GM18505 (cell line): ENCODE data around the gene PLCL2.

Experiments used
- ATAC-seq: cut with Tn5 transposase; IDR thresholded peaks from one replicate; pipeline ENCODE4 v1.9.1; 2021; ENCODE audit not compliant: unreplicated experiment
- POLR2A ChIP-seq: IDR thresholded peaks from 4 replicates; pipeline ENCODE4 v1.6.1; 2011; ENCODE audit warnings: borderline replicate concordance; ENCODE audit not compliant: insufficient read depth, insufficient read length; ENCODE audit errors: extremely low read depth

Gene PLCL2

GRCh38 chr3:16928386-16929132 lies 43.8 kb downstream of the PLCL2 start:
- no peak for TF ChIP-seq POLR2A
- ATAC-seq, result peak; percentile 62

GRCh38 chr3:16929311-16929710 lies 44.6 kb downstream of the PLCL2 start:
- no peak for TF ChIP-seq POLR2A
- no peak for ATAC-seq

GRCh38 chr3:16932877-16933276 lies 48.1 kb downstream of the PLCL2 start:
- TF ChIP-seq POLR2A, result no peak
- no peak for ATAC-seq

DNA sequence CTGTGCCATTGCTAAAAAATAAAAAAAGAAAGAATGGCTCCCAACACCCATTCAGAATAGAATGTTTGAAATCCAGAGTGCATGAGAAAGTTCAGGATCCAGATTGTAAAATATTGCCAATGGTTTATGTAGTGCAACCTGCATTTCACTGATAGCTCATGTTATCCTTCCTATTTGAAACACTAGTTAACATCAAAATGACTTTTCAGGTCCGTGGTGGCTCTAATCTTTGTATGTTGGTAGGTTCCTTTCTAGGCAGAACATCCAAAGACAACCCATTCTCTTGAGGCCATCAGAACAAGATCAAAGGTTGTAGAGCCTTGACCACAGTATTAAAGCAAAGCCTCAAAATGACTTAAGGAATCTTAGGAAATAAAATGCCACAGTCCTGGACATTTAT lies 51.0 kb downstream of the PLCL2 start:
- TF ChIP-seq POLR2A, result no peak
- no peak for ATAC-seq

GRCh38 chr3:16936233-16936632 lies 51.5 kb downstream of the PLCL2 start:
- ATAC-seq, result no peak
- no peak for TF ChIP-seq POLR2A

DNA sequence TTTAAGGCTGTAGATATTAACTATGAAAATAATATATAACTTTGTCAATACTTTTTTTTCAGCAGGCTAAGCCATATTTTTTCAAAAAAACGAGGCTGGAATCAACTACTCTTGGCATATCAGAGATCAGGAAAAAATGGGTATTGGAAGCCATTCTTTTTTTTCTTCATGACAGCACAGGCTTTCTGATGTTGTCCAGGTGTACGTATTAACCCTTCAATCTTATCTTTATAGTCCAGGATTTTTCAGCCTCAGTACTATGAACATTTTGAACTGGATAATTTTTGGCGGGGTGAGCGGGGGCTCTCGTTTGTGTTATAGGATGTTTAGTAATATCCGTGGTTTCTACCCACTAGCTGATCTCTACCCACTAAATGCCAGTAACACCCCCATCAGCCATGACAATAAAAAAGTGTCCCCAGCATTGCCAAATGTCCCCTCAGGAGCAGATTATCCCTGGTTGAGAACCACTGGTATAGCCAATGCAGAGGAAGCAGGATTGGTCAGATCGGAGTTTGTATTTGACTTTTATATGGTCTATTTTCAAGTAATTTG lies 52.0 kb downstream of the PLCL2 start:
- TF ChIP-seq POLR2A, result no peak
- no peak for ATAC-seq

- ATAC-seq, result no peak
- TF ChIP-seq POLR2A, result no peak
Measured at GRCh38 chr3:16937326-16937845, 52.6 kb downstream of the PLCL2 start.

GRCh38 chr3:16940769-16941700 lies 56.3 kb downstream of the PLCL2 start:
- TF ChIP-seq POLR2A, result no peak
- ATAC-seq, result no peak

DNA sequence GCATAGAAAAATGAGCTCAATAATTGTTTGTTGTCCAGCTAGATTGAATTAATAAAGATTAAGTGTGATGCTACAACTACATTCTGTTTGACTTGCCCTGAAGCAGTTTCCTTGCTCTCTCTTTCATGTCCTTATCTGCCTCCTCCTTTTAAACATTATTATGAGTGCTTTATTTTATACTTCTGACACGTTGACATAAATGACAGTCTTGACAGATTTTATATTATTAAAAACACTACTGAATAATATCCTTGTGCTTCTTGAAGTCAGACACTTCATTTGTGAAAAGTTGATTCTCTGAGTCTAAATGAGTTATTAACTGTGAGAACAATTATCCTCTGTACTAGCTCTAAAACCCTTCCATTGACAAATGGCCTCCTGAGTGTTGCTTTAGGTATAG lies 58.2 kb downstream of the PLCL2 start:
- no peak for TF ChIP-seq POLR2A
- ATAC-seq, result no peak

DNA sequence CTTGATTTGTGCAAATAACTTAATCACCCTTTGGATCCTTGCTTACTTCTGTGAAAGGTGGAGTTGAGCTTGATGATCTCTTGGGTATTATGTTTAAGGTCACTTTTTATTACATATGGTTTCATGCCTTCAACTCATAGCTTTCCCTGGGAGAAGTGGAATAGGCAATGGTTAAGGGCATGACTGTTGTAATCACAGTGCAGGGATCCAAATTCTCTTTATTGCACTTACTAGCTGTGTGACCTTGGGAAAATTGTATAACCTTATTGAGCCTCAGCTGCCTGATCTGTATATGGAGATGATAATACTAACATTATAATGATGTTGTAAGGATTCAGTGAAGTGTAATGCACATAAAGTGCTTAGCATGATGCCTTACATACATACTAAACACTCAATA lies 59.1 kb downstream of the PLCL2 start:
- TF ChIP-seq POLR2A, result no peak
- ATAC-seq, result no peak

DNA sequence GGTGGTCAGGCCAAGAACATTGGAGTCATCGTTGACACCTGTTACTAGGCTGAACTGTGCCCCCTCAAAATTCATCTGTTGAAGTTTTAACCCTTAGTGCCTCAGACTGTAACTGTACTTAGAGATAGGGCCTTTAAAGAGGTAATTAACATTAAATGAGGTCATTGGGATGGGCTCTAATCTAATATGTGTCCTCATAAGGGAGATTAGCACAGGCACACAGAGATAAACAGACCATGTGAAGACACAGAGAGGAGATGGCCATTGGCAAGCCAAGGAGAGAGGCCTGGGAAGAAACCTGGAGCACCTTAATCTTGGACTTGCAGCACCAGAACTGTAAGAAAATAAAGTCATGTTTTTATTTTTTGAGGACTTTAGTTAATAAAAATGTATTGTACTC lies 59.6 kb downstream of the PLCL2 start:
- TF ChIP-seq POLR2A, result no peak
- no peak for ATAC-seq

DNA sequence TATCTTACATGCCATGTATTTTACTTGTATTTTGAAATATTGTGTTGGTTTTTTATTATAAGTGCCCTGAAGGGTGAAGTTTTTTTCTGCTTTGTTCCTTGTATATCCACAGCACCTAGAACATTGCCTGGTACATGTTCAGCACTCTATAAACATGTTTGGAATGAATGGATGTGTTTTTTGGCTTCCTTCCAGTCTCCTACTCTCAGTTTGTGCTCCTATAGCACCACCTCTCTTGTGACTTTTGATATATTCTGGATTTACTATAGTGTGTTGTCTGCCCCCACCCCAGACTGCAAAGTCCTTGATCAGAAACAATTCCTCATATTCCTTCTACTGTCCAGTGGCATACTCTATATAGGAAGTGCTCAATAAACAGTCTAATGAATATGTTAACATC lies 60.6 kb downstream of the PLCL2 start:
- TF ChIP-seq POLR2A, result no peak
- ATAC-seq, result no peak

GRCh38 chr3:16950282-16950681 lies 65.5 kb downstream of the PLCL2 start:
- ATAC-seq, result no peak
- TF ChIP-seq POLR2A, result no peak
